Measurements from ENCODE around the gene INTS14. TPM values are rescaled to one million over a fixed set of nuclear protein-coding genes. Genes with fewer than 3 reads are reported as not detected.

The INTS14 gene
- total RNA-seq, 1 experiment from 2014 or later = 44.7 TPM

DNA sequence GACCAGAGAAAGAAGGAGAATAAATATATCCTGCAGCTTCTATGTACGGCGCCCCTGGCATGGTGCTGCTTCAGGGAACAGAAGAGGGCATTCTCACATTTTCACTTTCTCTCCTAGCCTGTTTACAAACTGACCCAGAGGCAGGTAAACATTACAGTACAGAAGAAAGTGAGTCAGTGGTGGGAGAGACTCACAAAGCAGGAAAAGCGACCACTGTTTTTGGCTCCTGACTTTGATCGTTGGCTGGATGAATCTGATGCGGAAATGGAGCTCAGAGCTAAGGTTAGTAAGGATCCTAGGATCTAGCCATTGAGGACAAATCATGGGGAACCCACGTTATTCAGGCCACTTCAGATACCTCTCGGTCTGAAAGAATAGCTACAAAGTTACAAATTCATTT, 54.3 kb downstream of the INTS14 start:
- no peak overlapping the region for H2BK12ac ChIP-seq (ENCODE audit: insufficient read length, low read depth, low read length)
- H3K18ac ChIP-seq (ENCODE audit: insufficient read length, low read depth, low read length) = no peak overlapping the region
- H3K79me2 ChIP-seq (ENCODE audit: insufficient read depth, low read length) = no peaks in the 10 kb centered on the region
- no peak overlapping the region for H2AFZ ChIP-seq (ENCODE audit: low read length)
- no peak for DNase-seq
- Mint-ChIP-seq H3K9me3 (no peaks in the 10 kb centered on the region), H3K27me3 (ENCODE audit: low read depth) (no peaks in the 10 kb centered on the region), H3K36me3 (ENCODE audit: insufficient read depth in 1 of 3, low read depth in 3 of 3) (peaks cover 56 to 85% (median 80%) of the 10 kb centered on the region in 3 experiments; a peak in 6 of 7 replicates), H3K4me1 (no peaks in the 10 kb centered on the region), H3K27ac (peak overlapping the region in 2 of 3 experiments; percentile 39 to 78; a peak in 1 of 7 replicates), H3K4me3 (no peak overlapping the region; a peak in 1 of 5 replicates)
- no peaks in the 10 kb centered on the region for H3K27me3 ChIP-seq (ENCODE audit: insufficient read depth, low read length)
- no peak overlapping the region for H3K4ac ChIP-seq (ENCODE audit: low read depth, low read length)
- H2AK5ac ChIP-seq (ENCODE audit: insufficient read length, low read length) = no peak overlapping the region
- no CpG with 5 or more reads among the region's 7 CpGs for WGBS (ENCODE audit: extremely low coverage, insufficient read length, low lambda C conversion rate)
- no peak overlapping the region for H3K27ac ChIP-seq (ENCODE audit: insufficient read length, low read depth, low read length)
- H3K79me1 ChIP-seq (ENCODE audit: insufficient read depth, low read depth, low read length, poor library complexity, severe bottlenecking) = peaks cover 2% of the 10 kb centered on the region
- no peaks in the 10 kb centered on the region for H3K4me1 ChIP-seq (ENCODE audit: insufficient read depth, low read length)
- no peak overlapping the region for H3K4me2 ChIP-seq (ENCODE audit: insufficient read depth, insufficient read length, low read length)
- no peak overlapping the region for H3K23ac ChIP-seq (ENCODE audit: insufficient read length, low read depth, low read length)
- no peak overlapping the region for H2BK20ac ChIP-seq (ENCODE audit: low read depth, low read length, poor library complexity, severe bottlenecking)
- no peak overlapping the region for H3K9ac ChIP-seq (ENCODE audit: extremely low read depth, insufficient read length, low read length)
- H3K14ac ChIP-seq (ENCODE audit: insufficient read depth, low read length) = no peak overlapping the region
- H4K5ac ChIP-seq (ENCODE audit: insufficient read length, low read depth, low read length) = no peak overlapping the region
- no peak overlapping the region for H2BK15ac ChIP-seq (ENCODE audit: low read depth, low read length)
- H3T11ph ChIP-seq (ENCODE audit: low read length) = no peak overlapping the region
- no peak overlapping the region for H2BK5ac ChIP-seq (ENCODE audit: insufficient read length, low read length)
- no peaks in the 10 kb centered on the region for H3K9me3 ChIP-seq (ENCODE audit: control insufficient read depth, low read depth, low read length)
- H4K20me1 ChIP-seq (ENCODE audit: control insufficient read depth, insufficient read depth, insufficient read length) = no peaks in the 10 kb centered on the region
- no peak overlapping the region for H4K8ac ChIP-seq (replicated peaks; ENCODE audit: insufficient read length, low read depth, low read length)
- no peak overlapping the region for H2BK120ac ChIP-seq (ENCODE audit: low read depth, low read length, poor library complexity, severe bottlenecking)
- TF ChIP-seq, protein P1, sequence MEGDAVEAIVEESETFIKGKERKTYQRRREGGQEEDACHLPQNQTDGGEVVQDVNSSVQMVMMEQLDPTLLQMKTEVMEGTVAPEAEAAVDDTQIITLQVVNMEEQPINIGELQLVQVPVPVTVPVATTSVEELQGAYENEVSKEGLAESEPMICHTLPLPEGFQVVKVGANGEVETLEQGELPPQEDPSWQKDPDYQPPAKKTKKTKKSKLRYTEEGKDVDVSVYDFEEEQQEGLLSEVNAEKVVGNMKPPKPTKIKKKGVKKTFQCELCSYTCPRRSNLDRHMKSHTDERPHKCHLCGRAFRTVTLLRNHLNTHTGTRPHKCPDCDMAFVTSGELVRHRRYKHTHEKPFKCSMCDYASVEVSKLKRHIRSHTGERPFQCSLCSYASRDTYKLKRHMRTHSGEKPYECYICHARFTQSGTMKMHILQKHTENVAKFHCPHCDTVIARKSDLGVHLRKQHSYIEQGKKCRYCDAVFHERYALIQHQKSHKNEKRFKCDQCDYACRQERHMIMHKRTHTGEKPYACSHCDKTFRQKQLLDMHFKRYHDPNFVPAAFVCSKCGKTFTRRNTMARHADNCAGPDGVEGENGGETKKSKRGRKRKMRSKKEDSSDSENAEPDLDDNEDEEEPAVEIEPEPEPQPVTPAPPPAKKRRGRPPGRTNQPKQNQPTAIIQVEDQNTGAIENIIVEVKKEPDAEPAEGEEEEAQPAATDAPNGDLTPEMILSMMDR (conservative IDR thresholded peaks at IDR 0.05) = no peak
- H3K23me2 ChIP-seq (ENCODE audit: insufficient read length, low read depth, low read length, poor library complexity, severe bottlenecking) = no peaks in the 10 kb centered on the region
- H3K56ac ChIP-seq (ENCODE audit: insufficient read length, low read depth, low read length) = no peak overlapping the region
- H4K91ac ChIP-seq (ENCODE audit: insufficient read length, low read depth, low read length) = no peak overlapping the region
